Measurements from ENCODE around the gene COX20. TPM values are rescaled to one million over a fixed set of nuclear protein-coding genes. Genes with fewer than 3 reads are reported as not detected.

Gene COX20
- total RNA-seq, 1 donor = 32.8 TPM

- TF ChIP-seq, protein P1, sequence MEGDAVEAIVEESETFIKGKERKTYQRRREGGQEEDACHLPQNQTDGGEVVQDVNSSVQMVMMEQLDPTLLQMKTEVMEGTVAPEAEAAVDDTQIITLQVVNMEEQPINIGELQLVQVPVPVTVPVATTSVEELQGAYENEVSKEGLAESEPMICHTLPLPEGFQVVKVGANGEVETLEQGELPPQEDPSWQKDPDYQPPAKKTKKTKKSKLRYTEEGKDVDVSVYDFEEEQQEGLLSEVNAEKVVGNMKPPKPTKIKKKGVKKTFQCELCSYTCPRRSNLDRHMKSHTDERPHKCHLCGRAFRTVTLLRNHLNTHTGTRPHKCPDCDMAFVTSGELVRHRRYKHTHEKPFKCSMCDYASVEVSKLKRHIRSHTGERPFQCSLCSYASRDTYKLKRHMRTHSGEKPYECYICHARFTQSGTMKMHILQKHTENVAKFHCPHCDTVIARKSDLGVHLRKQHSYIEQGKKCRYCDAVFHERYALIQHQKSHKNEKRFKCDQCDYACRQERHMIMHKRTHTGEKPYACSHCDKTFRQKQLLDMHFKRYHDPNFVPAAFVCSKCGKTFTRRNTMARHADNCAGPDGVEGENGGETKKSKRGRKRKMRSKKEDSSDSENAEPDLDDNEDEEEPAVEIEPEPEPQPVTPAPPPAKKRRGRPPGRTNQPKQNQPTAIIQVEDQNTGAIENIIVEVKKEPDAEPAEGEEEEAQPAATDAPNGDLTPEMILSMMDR (IDR thresholded peaks at IDR 0.05; ENCODE audit: insufficient read depth, low read depth, low read length) = no peak
- peak overlapping the region; percentile 83 for H3K4me3 ChIP-seq (ENCODE audit: low read depth, low read length)
- DNase-seq (ENCODE audit: low read depth) = peak; percentile 62
Measured at GRCh38 chr1:244836135-244836521, 670 bp downstream of the COX20 start.

GRCh38 chr1:244836584-244836983, 1.1 kb downstream of the COX20 start:
- peak; percentile 30 for DNase-seq (ENCODE audit: low read depth)
- TF ChIP-seq, protein P1 (IDR thresholded peaks at IDR 0.05; ENCODE audit: insufficient read depth, low read depth, low read length) = no peak
- peak overlapping the region; percentile 83 for H3K4me3 ChIP-seq (ENCODE audit: low read depth, low read length)

DNA sequence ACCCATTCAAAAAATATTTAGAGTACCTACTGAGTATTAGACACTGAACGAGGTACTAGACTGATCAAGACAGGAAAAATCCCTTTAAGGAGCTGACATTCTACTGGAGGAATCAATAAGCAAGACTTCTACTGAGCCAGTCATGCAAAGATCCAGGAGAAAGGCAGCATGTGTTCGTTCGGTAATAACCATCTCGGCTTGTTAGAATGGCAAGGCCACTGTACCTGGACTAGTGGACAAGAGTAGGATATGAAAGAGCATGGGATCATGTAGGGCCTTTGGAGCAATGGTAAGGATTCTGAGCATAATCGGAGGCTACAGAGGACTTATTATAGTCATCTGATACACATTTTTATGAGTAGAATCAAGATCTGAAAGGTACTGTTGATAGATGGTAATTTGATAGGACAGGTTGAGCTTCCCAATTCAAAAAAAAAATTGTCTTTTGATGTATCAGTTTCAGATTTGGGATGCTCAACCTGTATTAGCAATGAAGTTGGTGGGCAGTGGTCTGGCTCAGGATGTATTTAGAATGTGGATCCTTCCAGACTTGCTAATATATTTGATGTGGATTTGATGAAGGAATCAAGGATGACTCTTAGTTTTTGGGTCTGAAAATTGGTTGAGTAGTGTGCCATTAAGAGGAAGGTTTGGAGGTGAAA, 2.3 kb downstream of the COX20 start:
- H3K4me3 ChIP-seq (ENCODE audit: low read depth, low read length) = no peak overlapping the region
- TF ChIP-seq, protein P1 (IDR thresholded peaks at IDR 0.05; ENCODE audit: insufficient read depth, low read depth, low read length) = no peak
- no peak for DNase-seq (ENCODE audit: low read depth)

DNA sequence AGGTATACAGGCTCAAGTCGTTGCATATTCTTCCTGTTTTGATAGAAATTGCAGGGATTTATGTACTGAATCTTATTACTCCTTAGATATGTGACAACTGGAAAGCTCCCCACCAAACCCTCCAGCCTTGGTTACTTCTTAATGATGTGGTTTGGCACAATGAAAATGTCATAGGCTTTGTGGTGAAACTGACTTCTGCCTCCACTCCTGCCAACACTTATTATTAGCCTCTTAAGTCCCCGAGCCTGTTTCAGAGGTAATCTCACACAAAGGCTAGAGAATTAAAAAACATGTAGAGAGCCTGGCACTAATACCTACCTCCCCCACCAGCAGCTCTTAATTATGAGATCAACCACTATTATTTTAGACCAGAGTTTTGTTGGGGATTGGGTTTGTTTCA, 4.2 kb downstream of the COX20 start:
- DNase-seq (ENCODE audit: low read depth) = peak; percentile 15
- H3K4me3 ChIP-seq (ENCODE audit: low read depth, low read length) = no peak overlapping the region
- TF ChIP-seq, protein P1 (IDR thresholded peaks at IDR 0.05; ENCODE audit: insufficient read depth, low read depth, low read length) = no peak

- no peak overlapping the region for H3K4me3 ChIP-seq (ENCODE audit: low read depth, low read length)
- TF ChIP-seq, protein P1 (IDR thresholded peaks at IDR 0.05; ENCODE audit: insufficient read depth, low read depth, low read length) = no peak
- no peak for DNase-seq (ENCODE audit: low read depth)
Measured at GRCh38 chr1:244840219-244840794, 4.8 kb downstream of the COX20 start.

- TF ChIP-seq, protein P1 (IDR thresholded peaks at IDR 0.05; ENCODE audit: insufficient read depth, low read depth, low read length) = no peak
- no peak overlapping the region for H3K4me3 ChIP-seq (ENCODE audit: low read depth, low read length)
Measured at GRCh38 chr1:244841273-244841927, 5.9 kb downstream of the COX20 start.

More at GRCh38 chr1:244841273-244841927, 5.9 kb downstream of the COX20 start:
- DNase-seq (ENCODE audit: low read depth) = no peak

Data from fibroblast of villous mesenchyme (primary cell).